SH-SY5Y (cell line): ENCODE results near the gene HLA-DOB.

ENCODE experiments used
- GATA2 ChIP-seq: IDR thresholded peaks from 2 replicates; pipeline ENCODE4 v1.6.1; 2011; ENCODE audit warnings: mild to moderate bottlenecking, low read depth, low read length
- GATA3 ChIP-seq: IDR thresholded peaks from 2 replicates; pipeline ENCODE4 v1.6.1; 2011; ENCODE audit warnings: low read depth, mild to moderate bottlenecking, low read length, moderate library complexity

- TF ChIP-seq GATA2 (no peak), GATA3 (no peak)
These were observed 806 bp downstream of the HLA-DOB start for GRCh38 chr6:32815996-32816395.
